Stimulated activated CD8-positive, alpha-beta memory T cell treated with anti-CD3 and anti-CD28 coated beads, Interleukin-7, amount 100 ng/mL, for 24 hours (primary cell): Measurements from ENCODE around the gene EXPH5.
"Not testable (repeated sequence)": the region's sequence is repeated elsewhere in the genome, so short reads cannot be mapped to it uniquely, and the experiment has no call there.

ENCODE experiments used
- DNase-seq: peaks from one replicate; pipeline ENCODE4 v3.0.0-alpha.2; 2020; ENCODE audit warnings: low read depth

Gene EXPH5, protein sequence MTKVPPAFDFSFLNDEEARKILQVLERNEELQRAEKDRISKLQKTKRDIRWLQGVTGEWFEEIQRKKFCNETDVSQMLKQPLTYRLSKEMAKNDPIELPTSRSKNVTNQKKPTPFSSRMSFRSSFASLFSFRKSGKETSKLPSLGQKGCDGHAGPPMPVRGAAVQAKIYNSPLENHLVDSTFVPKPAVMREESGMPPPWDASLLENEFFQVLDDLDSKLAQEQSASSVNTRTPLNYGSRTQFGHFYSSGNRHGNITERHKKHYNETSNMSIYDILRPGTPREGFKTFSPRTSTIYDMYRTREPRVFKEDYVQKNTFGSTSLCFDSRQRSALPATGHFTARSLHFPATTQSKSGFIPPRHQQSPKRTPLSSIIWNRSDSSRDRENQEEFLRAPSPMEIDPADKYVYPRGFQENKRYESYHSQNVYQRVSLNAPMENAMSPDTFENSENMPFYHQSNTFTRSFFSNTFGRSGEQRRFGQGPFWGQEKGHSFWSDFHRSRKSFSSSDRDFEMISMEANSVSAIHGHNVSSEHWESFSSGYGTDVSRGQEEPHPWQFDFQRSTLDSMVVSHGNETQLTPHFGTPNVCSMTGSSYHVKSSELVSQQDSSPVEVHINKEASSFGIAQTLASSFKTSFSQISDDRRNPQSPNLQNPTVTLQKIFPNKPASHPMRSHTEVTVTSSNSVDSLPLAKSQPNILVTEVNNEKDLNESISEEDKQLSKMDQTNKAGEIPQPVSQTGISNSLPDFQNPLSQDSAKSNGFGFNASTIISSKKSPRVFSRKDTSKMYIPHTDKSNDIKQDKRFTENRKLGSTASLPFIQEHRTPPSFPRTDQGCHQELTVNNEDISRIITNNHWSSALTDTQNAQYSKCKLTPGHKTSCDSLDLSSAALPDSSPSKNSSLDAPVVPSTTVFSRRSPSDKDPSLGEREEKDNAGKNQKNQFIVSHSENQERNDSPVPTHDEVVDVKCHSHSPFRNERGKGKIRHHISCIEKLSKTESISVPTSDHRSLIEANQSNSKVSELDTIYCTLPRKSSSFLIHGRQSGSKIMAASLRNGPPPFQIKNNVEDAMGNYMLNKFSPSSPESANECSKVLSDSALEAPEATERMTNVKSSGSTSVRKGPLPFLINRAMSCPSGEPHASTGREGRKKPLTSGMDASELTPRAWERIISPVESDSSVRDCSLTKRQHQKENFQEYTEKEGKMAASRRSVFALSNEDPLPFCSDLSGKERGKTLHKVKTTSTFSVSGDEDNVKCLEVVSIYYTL (N-terminal part only)

DNA sequence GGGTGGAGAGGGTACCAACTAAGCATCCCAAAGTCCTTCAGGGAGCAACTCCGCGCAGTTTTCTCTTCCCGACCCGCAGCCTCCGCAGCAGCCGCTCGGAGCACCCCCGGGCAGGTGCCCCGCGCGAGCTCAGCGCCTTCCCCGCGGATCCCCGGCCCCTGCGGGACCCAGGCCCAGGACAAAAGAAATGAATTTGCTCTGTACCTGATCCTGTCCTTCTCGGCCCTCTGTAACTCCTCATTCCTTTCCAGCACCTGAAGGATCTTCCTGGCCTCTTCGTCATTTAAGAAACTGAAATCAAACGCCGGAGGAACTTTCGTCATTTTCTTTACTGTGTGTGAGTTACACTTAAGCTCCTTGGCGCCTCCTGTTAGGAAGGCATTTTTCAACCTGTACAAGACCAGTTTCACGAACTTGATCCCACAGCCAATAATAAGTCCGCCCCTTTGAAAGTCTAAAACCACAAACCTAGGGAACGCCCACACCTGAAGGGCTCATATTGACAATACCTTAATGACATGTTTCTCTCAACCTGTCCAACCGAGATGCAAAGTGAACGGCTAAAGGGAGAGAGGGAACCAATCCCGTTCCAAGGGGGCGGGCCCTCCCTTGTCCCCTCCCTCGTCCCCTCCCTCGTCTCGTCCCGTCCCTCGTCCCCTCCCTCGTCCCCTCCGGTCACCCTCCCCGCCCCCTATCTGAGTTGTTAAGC is at the start of gene EXPH5:
Gene EXPH5 (minus strand): TSS at position 555 of the 709 bp plus-strand sequence. CDS start 232 bp downstream, at position 323.
- peak; percentile 73 for DNase-seq

DNA sequence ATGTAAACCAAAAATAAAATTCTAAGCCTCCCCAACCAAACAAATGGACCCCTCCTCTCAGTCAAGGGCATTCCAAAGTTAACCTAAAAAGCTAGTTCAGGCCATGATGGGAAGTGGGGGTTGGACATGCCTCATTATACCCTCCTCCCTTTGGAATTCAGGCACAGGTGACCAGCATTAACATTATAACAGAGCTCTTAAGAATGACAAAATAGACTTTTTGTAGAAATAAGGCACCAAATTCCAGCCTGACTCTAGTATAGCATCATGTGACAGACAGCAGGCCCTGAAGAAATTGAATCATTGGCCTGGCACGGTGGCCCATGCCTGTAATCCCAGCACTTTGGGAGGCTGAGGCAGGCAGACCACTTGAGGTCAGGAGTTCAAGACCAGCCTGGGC is 48.2 kb upstream of the EXPH5 start:
- DNase-seq, result not testable (repeated sequence)

DNA sequence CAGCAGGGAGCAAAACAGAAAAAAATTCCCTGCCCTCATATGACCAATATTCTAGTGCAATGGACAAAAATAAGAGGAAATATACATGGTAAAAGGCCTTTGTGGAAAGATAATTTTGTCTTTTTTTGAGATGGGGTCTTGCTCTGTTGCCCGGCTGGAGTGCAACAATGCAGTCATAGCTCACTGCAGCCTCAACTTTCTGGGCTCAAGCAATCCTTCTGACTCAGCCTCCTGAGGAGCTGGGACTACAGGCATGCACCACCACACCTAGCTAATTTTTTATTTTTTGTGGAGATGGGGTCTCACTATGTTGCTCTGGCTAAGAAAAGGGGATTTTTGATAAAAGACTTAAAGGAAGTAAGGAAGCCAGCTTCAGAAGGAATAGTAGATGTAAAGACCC is 45.6 kb upstream of the EXPH5 start:
- no peak for DNase-seq

DNA sequence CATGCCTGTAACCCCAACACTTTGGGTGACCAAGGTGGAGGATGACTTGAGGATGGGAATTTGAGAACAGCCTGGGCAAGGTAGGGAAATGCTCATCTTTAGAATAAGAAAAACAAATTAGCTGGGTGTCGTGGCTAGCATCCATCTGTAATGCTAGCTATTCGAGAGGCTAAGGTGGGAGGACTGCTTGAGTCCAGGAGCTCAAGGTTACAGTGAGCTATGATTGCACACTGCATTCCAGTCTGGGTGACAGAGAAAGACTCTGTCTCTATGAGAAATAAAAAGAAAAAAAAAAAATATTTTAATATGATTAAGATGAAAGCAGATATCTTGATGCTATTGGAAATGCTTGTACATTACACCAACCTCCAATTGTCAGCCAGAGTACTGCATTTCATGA is 42.7 kb upstream of the EXPH5 start:
- no peak for DNase-seq

DNA sequence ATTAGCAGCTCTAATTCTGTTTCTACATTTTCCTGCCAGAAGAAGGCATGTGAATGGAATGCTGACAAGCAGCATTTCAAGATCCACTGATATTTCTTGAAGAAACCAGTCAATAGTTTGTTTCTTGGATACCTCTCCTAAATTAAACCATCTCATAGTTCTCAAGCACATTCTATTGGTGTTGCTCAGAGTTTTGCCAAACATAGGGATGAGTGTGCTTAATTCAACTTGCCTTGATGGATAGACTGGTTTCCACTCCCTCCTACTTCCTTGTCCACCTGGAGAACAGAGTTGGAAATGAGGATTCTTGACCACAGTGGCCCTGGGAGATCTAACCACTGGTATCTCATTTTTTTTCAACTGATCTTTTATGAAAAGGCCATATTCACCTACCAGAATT is 41.5 kb upstream of the EXPH5 start:
- DNase-seq, result no peak

DNA sequence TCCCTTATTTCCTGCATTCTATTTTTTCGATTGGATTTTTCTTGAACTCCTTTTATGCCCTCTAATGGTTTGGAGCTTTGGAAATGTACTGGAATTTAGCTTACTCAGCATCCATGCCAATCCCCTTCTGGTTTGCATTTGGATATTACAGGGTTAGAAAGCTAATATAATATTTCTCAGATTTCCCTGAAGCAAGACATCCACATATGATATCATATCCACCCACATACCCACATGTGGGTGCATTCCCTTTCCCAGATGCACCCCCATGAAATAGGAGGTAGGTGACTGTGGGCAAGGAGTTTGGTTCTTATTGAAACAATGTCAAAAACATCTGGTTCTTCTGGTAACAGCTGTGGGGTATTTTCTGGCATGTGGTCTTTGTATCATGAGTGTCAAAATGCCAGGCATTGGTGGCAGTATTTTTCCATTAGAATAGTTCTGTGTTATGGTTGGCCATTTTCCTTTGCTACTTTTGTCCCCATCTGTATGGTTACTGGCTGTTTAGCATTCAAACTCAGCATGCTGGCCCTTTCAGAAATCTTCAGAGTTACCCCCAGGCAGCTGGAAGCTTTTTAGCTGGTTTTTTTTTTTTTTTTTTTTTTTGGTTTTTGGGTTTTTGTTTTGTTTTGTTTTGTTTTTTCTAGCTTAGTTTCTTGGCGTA is 38.6 kb upstream of the EXPH5 start:
- no peak for DNase-seq

DNA sequence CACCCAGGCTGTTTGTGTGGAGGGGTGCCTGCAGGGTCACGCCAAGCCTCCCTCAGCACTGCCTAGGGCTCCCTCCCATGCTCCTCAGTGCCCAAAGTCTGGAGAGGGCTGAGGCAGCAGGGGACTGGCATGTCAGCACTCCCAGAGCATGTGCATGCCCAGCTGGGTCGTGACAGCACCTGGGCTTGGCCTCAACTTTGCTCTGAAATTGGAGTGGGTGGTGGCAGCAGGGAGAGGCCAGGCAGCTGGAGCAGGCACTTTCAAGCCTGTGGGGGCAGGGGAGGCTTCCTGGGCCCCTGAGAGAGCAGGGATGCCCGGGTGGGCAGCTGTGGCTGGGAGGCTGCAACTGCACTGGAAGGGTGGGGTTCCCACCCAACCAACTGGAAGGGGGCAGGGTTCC is 35.7 kb upstream of the EXPH5 start:
- no peak for DNase-seq

DNA sequence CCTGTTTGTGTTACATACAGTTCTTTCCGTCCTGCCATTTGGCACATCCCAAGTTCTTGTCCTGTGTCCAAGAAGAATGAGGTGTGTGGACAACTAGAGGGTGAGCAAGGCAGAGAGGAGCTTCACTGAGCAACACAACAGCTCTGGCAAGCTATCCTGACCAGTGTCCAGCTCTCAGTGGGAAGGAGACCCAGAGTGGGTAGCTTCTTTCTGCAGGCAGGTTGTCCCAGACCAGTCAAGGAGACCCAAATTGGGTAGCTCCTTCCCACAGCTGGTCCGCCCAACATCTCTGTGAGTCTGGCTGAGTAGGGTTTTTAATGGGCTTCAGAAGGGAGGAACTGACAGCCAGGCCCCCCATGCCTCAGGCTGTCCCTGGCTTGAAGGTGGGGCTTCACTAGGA is 35.2 kb upstream of the EXPH5 start:
- DNase-seq, result no peak

DNA sequence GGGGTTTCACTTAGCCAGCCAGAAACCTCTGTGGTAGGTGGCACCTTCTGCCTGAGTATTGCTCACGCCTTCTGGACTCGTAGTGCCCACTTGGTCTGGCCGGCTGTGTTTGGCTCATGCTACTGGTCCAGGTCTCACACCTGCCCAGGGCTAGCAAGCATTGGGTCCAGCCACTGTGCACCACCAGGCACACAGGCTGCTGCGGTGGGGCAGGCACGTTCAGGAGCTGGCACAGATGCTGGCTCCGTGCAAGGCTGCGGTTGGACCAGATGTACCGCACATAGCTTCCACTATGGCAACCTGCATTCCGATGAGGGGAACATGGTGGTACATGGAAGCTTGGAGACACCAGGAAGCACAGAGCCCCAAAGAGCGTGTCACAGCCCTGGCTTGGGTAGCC is 34.8 kb upstream of the EXPH5 start:
- no peak for DNase-seq

DNA sequence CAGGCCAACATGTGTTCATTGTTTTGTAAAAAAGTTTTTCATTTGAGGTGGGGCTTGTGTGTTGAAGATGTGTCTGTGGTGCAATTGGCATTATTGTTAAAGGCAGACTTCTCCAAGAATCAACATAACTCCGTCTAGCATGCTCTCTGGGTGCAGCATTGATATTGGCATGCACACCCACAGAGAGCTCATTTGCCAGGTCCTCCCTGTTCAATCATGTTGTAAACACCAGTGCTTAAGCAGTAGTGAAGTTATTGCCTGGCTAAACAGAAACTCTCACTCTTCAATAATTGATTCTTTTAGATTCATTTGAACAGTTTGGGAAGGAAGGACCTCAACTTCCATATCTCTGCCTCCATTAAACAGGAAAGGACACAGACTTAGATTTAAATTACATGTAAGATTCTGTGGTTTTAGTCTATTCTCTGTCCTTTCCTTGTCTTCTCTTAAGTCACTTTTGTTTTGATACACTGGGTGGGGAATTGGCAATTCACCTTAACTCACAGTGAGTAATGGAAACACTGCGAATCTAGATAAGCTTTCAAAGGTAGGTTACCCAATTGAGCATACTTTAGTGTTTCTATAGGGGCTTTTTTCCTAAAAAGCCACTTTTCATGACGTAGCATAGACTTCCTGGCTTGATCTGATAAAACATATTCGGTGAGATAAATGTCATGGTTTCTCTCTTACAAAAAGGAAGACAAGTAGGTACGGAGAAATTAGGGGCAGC is 30.8 kb upstream of the EXPH5 start:
- no peak for DNase-seq

DNA sequence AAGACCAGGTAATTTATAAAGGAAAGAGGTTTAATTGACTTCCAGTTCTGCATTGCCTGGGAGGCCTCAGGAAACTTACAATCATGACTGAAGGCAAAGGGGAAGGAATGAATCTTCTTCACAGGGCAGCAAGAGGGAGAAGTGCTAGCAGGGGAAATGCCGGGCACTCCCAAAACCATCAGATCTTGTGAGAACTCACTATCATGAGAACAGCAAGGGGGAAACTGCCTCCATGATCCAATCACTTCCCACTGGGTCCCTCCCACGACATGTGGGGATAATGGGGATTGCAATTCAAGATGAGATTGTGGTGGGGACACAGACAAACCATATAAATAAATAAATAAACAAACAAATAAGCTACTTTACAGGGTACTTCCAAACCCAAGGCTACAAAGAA is 28.8 kb upstream of the EXPH5 start:
- no peak for DNase-seq

DNA sequence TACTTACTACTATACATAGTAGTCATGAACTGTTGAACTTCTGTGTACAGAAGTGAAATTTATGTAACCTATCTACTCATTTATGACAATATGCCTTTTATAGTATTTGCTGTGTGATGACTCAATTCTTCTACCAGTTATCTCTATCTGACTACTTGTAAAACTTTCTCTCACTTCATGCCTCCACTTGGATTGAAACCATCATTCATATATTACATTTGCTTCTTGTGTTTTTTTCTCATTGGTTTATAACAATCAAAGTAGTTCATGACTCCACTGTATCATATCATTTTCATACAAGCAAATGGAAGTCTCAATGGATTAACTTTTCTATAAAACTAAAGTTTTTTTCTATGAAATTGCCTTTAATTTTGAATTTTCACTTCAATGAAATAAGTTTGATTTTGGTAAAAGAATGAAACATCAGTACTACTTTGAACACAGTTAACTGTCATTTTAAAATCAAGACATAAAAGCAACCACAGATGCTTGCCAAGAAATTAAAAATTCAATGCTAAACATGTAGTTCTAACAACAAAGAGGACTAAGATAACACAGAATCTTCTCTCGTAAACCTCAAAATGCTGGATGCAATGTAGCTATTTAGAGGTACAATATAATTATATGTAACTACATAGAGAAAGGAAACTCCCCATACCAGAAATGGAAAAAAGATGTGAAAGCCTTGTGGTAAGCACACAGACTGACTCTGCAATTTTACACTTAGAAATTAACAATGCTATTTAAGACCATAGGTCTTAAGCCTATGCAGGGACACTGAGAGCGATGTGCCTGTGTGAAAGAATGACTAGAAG is 27.6 kb upstream of the EXPH5 start:
- no peak for DNase-seq

DNA sequence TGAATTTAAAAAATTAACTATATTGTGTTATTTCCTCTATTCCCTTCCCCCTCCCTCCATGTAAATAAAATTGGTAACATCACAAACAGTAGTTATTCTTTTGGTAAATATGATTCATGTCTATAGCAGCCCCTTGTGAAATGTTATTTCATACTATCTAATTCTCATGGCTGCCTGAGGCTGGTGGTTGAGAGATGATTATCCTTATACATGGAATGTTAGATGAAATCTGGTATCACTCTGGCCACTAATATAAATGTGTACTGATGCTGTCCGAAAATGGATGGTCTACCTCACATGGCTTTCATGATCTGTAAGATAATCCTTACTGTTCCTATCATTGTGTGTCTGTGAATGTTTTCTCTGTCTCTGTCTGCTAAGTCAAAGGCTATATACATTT is 25.0 kb upstream of the EXPH5 start:
- DNase-seq, result no peak

DNA sequence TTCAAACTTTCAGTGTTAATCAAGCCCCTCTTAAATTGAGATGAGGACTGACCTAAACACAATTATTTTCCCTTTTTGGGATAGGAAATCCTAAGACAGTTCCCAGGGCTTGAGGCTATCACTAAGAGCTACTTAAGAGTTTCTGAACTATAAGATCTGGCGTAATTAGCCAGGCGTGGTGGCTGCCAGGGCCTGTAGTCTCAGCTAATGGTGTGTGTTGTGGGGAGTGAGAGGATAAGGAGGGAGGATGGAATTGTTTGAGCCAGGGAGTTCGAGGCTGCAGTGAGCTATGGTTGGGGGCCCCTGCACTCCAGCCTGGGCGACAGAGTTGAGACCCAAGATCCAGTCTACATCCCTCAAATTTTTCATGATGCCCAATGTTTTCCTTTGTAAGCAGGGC is 23.5 kb upstream of the EXPH5 start:
- no peak for DNase-seq

DNA sequence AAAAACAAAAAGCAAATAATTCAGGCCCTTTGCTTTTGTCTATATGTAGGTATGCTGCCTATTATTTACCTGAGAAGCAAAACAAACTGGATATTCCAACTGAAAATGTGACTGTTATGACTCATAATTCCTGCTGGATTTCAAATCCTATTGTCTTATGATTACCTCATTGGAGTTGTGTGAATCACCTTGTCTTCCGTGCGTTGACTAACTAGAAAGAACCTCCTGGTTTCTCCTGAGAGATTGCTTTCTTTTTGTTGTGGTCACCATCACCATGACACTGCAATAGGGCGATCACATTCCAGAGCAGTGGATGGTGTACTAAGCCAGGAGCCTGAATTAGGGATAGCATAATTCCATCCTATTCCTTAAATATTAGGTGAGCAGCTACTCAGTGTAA is 23.0 kb upstream of the EXPH5 start:
- DNase-seq, result no peak

DNA sequence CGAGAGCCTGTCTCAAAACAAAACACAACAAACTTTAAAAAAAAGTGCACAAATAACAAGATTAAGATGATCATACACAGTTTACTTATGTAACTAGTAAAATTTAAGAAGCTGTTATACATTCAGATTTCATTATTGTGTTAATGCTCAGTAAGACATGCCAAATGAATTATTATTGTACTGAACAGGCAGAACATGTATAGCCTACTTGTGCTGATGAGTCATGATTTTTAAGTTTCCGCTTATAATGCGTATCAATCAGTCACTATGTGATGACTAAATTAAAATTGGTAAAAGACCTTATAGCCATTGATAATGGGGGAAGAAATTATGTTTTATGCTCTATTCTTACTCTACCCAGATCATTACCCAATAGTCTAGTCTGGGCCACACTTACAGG is 20.5 kb upstream of the EXPH5 start:
- DNase-seq, result no peak

DNA sequence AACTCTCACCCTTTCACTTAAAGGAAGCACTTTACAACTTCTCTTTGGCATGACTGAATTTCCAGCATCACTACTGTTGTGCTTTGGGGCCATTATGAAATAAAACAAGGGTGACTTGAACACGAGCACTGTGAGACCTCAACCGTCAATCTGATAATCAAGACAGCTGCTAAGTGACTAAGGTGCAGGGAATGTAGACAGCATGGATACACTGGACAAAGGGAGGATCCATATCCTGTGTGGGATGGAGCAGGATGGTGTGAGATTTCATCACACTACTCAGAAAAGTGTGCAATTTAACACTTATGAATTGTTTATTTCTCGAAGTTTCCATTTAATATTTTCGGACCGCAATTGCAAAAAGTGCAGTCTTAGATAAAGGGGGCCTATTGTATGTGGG is 16.1 kb upstream of the EXPH5 start:
- DNase-seq, result no peak

DNA sequence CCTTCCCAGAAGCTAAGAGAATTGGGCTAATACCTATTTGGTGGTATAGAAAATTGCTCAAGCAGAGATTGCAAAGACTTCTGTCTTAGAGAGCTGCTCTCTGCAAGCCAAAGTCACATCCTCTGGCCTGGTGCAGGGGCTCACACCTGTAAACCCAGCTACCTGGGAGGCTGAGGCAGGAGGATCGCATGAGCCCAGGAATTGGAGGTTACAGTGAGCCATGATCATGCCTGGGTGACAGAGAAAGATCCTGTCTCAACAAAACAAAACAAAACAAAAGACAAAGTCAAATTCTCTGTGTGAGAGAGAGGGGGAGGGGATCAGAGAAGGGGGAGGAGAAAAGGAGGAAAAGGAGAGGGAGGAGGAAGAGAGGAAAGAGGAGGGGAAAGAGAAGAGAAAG is 15.0 kb upstream of the EXPH5 start:
- DNase-seq, result no peak

DNA sequence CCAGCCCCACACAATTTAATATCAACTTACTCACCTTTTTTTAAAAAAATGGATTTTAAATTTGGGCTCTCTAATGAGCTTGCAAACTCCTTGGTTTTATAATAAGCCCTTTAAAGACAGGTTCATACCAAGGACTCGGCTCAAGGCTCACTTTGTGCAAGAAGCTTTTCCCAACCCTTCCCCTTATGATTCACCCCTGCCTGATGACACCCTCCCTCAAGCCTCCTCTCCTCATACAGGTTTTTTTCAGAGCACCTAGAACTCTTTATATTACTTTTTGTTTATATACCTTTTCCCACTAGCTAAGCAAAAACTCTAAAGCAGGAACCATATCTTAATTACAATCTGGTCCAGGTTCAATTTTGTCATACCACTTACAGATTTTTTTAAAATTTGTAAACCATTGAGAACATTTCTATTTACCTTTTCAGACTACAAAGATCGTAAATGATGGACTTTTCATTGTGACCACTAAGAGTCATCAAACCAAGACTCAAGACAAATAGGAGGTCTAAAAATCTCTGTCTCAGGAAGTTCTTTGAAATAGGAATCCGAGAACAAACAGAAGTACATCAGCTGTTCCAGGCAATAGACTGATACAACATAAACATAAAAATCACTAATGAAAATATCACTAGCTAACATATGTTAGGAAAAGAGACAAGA is 13.1 kb upstream of the EXPH5 start:
- no peak for DNase-seq
